Endothelial cell of umbilical vein (primary cell): ENCODE results near the gene ATP11C. TPM values are rescaled to one million over a fixed set of nuclear protein-coding genes. Genes with fewer than 3 reads are reported as not detected.

Experiments
- BruUV-seq: library from RNA; stranded (reverse); fragments of 400-500 nt; replicated peaks from 2 replicates; lab custom pipeline; 2021; lab: Mats Ljungman, UMichigan
- CTCF ChIA-PET: fragments of 300-600, 350-600 bp; sonication (Branson Sonifier 250); formaldehyde crosslinking; loops from one replicate; lab custom pipeline; 2021; ENCODE audit warnings: antibody characterized with exemption, inconsistent platforms; lab: Charles Lee
- POLR2A ChIA-PET: fragments of 300-600, 350-600 bp; sonication (Branson Sonifier 250); formaldehyde crosslinking; loops from one replicate; lab custom pipeline; 2021; ENCODE audit warnings: antibody characterized with exemption, inconsistent platforms; lab: Charles Lee
- DNase-seq: peaks from one replicate; pipeline ENCODE4 v3.0.0-alpha.2; 2011; ENCODE audit warnings: low read depth, low spot score
- FAIRE-seq: peaks from 2 replicates; lab custom pipeline; 2011; peaks lifted over from hg19 to GRCh38; lab: Jason Lieb, UNC
- H2AFZ ChIP-seq: 2 replicates; pipeline ENCODE4 v1.6.0; 2012; ENCODE audit warnings: low read depth, low read length, control low read depth, inconsistent platforms
- H3K27ac ChIP-seq: 2 replicates; pipeline ENCODE4 v1.5.1; 2011; ENCODE audit warnings: low read depth, mild to moderate bottlenecking, control low read depth, low read length, moderate library complexity; ENCODE audit not compliant: insufficient read depth
- H3K27me3 ChIP-seq, 2 experiments: 2 replicates each; pipeline versions ENCODE4 v1.6.0 to v1.6.1; 2011; ENCODE audit warnings: low read length in 2 of 2, mixed read lengths in 1 of 2; ENCODE audit not compliant: control insufficient read depth in 2 of 2, insufficient read depth in 2 of 2
- H3K36me3 ChIP-seq, 2 experiments: 2 replicates in 1 of 2; 3 replicates in 1 of 2; pipeline ENCODE4 v1.5.1; 2011; ENCODE audit warnings: low read length in 2 of 2, mild to moderate bottlenecking in 1 of 2, moderate library complexity in 1 of 2; ENCODE audit not compliant: control insufficient read depth in 2 of 2, insufficient read depth in 2 of 2; ENCODE audit errors: extremely low read depth in 1 of 2
- H3K4me1 ChIP-seq: 3 replicates; pipeline ENCODE4 v1.5.1; 2011; ENCODE audit warnings: mild to moderate bottlenecking, low read length; ENCODE audit not compliant: control insufficient read depth, insufficient read depth; ENCODE audit errors: extremely low read depth
- H3K4me2 ChIP-seq: 2 replicates; pipeline ENCODE4 v1.6.1; 2011; ENCODE audit warnings: low read length, control low read depth, mixed read lengths; ENCODE audit not compliant: insufficient read depth
- H3K4me3 ChIP-seq, 3 experiments: fragments of 200-600 bp in 1 of 3; sonication (generic), shearing (Covaris generic) in 1 of 3; replicated peaks in 1 of 3; 2 replicates each; pipeline ENCODE4 v1.5.1; 2011 to 2016; ENCODE audit warnings: control low read depth in 3 of 3, low read length in 3 of 3, mild to moderate bottlenecking in 2 of 3, inconsistent platforms in 1 of 3, low read depth in 1 of 3, moderate library complexity in 1 of 3; ENCODE audit not compliant: insufficient read depth in 1 of 3
- H3K79me2 ChIP-seq: 2 replicates; pipeline ENCODE4 v1.6.0; 2012; ENCODE audit warnings: low read length, inconsistent platforms; ENCODE audit not compliant: control insufficient read depth, insufficient read depth
- H3K9ac ChIP-seq: replicated peaks from 2 replicates; pipeline ENCODE3; 2011; ENCODE audit warnings: low read length, control low read depth; ENCODE audit not compliant: insufficient read depth; ENCODE audit errors: extremely low read depth
- H3K9me1 ChIP-seq: replicated peaks from 3 replicates; pipeline ENCODE4 v1.6.0; 2011; ENCODE audit warnings: mild to moderate bottlenecking, low read length; ENCODE audit not compliant: control insufficient read depth, insufficient read depth; ENCODE audit errors: extremely low read depth
- H3K9me3 ChIP-seq: replicated peaks from 2 replicates; pipeline ENCODE4 v1.5.1; 2012; ENCODE audit warnings: low read length, inconsistent platforms; ENCODE audit not compliant: control insufficient read depth, insufficient read depth
- H4K20me1 ChIP-seq: replicated peaks from 2 replicates; pipeline ENCODE3; 2011; ENCODE audit warnings: mild to moderate bottlenecking, low read length; ENCODE audit not compliant: control insufficient read depth, insufficient read depth; ENCODE audit errors: extremely low read depth
- CTCF ChIP-seq, 2 donors: IDR thresholded peaks; 1 replicate in 1 of 2; 2 replicates in 1 of 2; pipeline ENCODE4 v1.5.1; 2011; ENCODE audit warnings: low read length in 2 of 2, mild to moderate bottlenecking in 2 of 2, moderate library complexity in 2 of 2, control low read depth in 1 of 2, inconsistent platforms in 1 of 2, low read depth in 1 of 2; ENCODE audit not compliant: insufficient read depth in 1 of 2; ENCODE audit errors: extremely low read depth in 1 of 2
- EZH2 ChIP-seq: IDR thresholded peaks from 2 replicates; pipeline ENCODE4 v1.6.1; 2012; ENCODE audit warnings: borderline replicate concordance, low read depth, mild to moderate bottlenecking, moderate library complexity, low read length, inconsistent platforms; ENCODE audit not compliant: severe bottlenecking
- FOS ChIP-seq: IDR thresholded peaks from 2 replicates; pipeline ENCODE4 v1.6.1; 2011; ENCODE audit warnings: mild to moderate bottlenecking, low read length, moderate library complexity, borderline replicate concordance; ENCODE audit not compliant: insufficient read depth
- GATA2 ChIP-seq: IDR thresholded peaks from 2 replicates; pipeline ENCODE4 v1.7.0; 2011; ENCODE audit warnings: low read depth, mild to moderate bottlenecking, moderate library complexity, mixed read lengths, low read length; ENCODE audit not compliant: insufficient read length, insufficient read depth
- MYC ChIP-seq: IDR thresholded peaks from one replicate; pipeline ENCODE4 v1.6.1; 2011; ENCODE audit warnings: mild to moderate bottlenecking, low read depth, low read length
- POLR2A ChIP-seq: IDR thresholded peaks from 2 replicates; pipeline ENCODE4 v1.6.1; 2012; ENCODE audit warnings: low read depth, mild to moderate bottlenecking, control low read depth, low read length
- dilution Hi-C: fragments of 300-500 bp; cut with MboI; formaldehyde crosslinking; loops from one replicate; pipeline ENCODE4 v1.15.0; 2019; ENCODE audit warnings: low sequenced_read_pairs; ENCODE audit not compliant: extremely low pct_ligation_motif_present
- intact Hi-C: fragments of 100-400 bp; cut with micrococcal nuclease; formaldehyde crosslinking; loops from one replicate; pipeline ENCODE4 v1.10.0; 2022
- polyA plus RNA-seq, 4 experiments: library from polyadenylated mRNA; depleted of rRNA in 3 of 4; stranded (reverse) in 3 of 4; unstranded in 1 of 4; fragments of >200 nt; gene quantifications; 2 replicates each; pipeline versions ENCODE4 v1.2.1 to v1.2.3, GENCODE V29; 2011 to 2012; ENCODE audit warnings: missing spikeins in 1 of 4
- total RNA-seq: library from RNA; stranded (reverse); gene quantifications from 2 replicates; pipeline ENCODE4 v1.2.3, GENCODE V29; 2021
- TF ChIP-seq, protein P1 (sequence below): IDR thresholded peaks from 2 replicates; pipeline ENCODE4 v1.6.1; 2011; ENCODE audit not compliant: insufficient read depth, insufficient read length

ATP11C gene
- total and polyA plus RNA-seq, 2 donors (not counting 3 experiments of a cell fraction or from before 2014, with no cell fraction given) = 9.1 to 31.8 TPM

DNA sequence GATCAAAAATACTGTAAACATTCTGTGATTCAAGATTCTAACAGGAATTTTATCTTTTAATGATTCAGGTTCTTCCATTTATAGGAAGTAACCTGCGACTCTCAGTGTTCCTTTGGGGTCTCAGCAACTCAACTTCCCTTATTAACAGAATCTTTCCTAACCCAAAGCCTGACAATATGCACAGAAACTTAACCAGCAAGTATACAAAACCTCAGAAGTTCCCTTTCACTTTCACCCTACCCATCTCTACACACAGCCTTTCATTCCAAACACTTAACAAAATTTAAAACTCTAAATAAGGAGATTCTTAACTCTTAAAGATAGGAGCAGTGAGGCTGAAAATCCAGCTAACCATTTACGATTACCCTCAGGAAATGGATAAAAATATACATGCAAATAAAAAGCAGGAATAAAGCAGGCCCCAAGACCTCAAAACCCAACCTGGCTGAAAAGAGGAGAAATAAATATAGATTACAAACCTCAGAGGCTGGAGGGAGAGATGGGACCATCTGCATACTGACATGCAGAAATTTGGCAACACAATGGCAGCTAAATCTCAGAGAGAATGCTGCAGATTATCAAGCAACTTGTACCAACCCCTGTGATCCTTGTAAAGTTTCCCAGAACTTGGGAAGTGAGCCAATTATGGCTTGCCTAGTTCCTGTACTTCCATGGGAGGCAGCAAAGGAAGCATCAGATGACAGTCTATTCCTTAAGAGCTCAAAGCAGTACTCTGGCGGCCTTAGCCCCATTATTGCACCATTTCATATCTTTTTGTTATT, 101.0 kb downstream of the ATP11C start:
- FAIRE-seq (peak; percentile 83), DNase-seq (peak; percentile 73)
- no peaks in the 10 kb centered on the region for H4K20me1 ChIP-seq
- H3K9ac ChIP-seq = no peak overlapping the region
- H3K9me1 ChIP-seq = no peaks in the 10 kb centered on the region
- no peaks in the 10 kb centered on the region for H3K9me3 ChIP-seq
- no peaks in the 10 kb centered on the region for H3K36me3 ChIP-seq
- TF ChIP-seq FOS (no peak), CTCF (IDR thresholded peaks at IDR 0.05; ENCODE audit: extremely low read depth in 1 of 2, insufficient read depth in 1 of 2, low read depth in 1 of 2, low read length in 2 of 2) (no peak), EZH2 (no peak), POLR2A (no peak), GATA2 (no peak), MYC (no peak)
- TF ChIP-seq, protein P1, sequence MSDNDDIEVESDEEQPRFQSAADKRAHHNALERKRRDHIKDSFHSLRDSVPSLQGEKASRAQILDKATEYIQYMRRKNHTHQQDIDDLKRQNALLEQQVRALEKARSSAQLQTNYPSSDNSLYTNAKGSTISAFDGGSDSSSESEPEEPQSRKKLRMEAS = no peak
- H3K4me2 ChIP-seq = peak overlapping the region; percentile 42
- ChIA-PET CTCF (interaction anchor here (2.3 kb wide), 1 partner anchor 13 kb away, joined by 5 read pairs; no protein-coding TSS in a partner anchor), POLR2A (no interaction called here)
- H3K79me2 ChIP-seq = peaks cover 12% of the 10 kb centered on the region
- H3K4me3 ChIP-seq = no peak overlapping the region
- intact Hi-C loops = loop anchor here (2.0 kb wide), 1 partner anchor 49 kb away; no protein-coding TSS in a partner anchor
- no peaks in the 10 kb centered on the region for H3K27me3 ChIP-seq
- H2AFZ ChIP-seq = no peak overlapping the region
- no peak overlapping the region for H3K27ac ChIP-seq
- no TSS peak for BruUV-seq
- H3K4me1 ChIP-seq = peaks cover 26% of the 10 kb centered on the region
- dilution Hi-C loops = no loop called here
